HG02840 (cell line): ENCODE data around the gene WDR72.
"Not testable (repeated sequence)": the region's sequence is repeated elsewhere in the genome, so short reads cannot be mapped to it uniquely, and the experiment has no call there.

Experiments used
- ATAC-seq: cut with Tn5 transposase; IDR thresholded peaks from one replicate; pipeline ENCODE4 v1.9.1; 2021; ENCODE audit warnings: mild to moderate bottlenecking, moderate library complexity, moderate number of reproducible peaks; ENCODE audit not compliant: unreplicated experiment, low FRiP score

WDR72 gene

DNA sequence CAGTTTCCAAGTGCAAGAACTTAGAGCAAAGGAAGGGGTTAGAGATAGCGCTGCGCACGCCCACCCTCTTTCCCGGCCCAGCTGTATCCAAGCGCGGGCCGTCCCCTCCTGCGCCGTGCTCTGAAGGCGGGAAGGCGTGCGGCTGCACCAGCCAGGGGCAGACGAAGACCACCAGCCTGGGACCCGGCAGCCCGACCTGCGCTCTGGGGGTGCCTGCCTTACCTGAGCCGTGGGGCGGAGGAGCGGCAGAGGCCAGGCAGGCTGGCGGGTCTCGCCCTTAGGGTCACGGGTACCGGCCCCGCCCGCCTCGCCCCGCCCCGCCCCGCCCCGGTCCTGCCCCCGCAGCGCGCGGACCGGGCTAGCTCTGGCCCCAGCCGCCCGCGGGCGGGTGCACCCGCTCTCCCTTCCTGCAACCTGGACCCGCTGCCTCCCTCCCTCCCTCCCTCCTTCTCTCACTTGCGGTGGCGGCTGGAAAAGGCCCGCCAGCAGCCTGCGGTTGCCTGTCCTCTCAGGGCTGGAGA, at the start of gene WDR72:
WDR72 (minus strand) TSS at position 253 of the 521 bp plus-strand sequence. CDS start 26,514 bp downstream, outside the sequence.
- no peak for ATAC-seq

DNA sequence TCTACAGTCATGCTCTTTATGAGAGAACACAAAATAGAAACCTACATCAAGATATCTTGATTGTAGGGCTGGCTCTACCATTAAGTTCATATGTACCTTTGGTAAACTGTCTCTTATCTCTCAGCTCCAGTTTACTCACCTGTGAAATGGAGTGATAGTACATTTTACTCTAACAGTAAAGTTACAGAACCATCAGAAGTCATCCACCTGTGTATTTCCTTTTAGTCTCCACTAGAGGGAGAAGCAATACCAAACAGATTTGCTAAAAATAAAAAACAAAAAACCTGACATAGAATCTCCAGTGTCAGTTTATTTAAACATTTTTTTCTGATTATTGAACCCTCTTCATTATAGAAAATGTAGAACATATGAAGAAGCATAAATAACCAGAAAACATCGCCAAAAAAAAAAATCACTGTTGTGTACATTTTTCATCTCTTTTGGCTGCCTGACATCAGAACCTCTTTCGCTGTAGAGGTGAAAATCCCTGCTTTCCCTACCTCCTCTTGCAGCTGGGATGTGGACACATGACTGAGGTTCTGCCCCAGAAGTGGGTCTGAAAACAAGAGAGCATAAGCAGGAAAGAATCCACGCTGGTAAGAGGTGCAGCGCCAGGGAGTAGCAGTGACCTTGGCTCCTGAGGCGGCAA, 48.7 kb upstream of the WDR72 start:
- ATAC-seq: no peak

DNA sequence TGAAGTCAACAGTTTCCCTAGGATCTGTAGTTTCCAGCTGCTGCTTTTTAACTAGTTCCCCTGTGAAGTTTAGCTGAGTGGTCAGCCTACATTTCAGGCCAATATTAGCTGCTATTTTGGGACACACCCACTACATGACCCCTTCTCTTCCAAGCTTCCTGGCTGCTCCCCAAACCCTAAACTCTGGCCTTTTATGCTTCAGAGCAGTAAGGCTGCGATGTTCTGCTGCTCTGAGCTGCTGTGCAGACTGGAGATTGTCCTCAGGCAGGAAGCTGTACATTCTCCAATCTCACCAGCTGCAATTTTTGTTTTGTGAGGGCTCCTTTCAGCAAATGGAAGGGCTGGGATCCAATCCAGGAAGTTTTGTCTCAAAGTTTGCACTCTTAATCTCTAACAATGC, 48.0 kb upstream of the WDR72 start:
- no peak for ATAC-seq

DNA sequence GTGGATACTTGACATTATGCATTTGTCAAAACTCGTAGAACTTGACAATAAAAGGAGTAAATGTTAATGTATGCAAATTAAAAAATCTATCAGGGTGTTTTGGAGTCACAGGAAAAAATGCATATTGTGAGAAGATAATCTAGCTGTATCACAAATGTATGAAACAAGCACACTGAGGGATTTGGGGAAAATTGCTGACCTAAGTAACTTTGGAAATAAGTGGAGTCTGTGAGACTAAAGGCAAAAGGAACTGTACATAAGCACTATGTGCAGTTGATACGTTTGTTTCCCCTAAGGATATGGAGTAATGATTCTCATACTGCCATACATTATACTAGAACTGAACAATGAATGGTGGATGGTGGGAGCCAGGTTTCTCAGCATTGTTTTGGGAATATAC, 43.2 kb upstream of the WDR72 start:
- no peak for ATAC-seq

GRCh38 chr15:53791581-53791980, 32.1 kb upstream of the WDR72 start:
- no peak for ATAC-seq

- no peak for ATAC-seq
Observed at GRCh38 chr15:53789654-53790375, 30.4 kb upstream of the WDR72 start.

DNA sequence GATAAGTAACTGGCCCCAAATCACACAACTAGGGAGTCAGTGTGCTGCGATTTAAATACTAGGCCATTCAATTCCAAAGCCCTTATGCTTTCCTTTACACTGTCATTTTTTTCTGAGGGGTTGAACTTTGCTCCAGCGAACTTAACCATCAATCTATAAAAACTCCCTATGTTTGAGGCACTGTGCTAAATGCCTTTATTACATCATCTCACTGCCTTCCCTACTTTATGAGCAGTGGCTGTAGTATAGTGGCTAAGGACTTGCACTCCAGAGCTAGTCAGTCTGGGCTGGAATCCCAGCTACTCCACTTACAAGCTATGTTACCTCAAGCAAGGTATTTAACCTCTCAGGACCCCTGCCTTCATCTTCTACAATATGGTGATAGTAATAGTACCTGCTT, 26.9 kb upstream of the WDR72 start:
- ATAC-seq: no peak

- ATAC-seq: not testable (repeated sequence)
Observed at GRCh38 chr15:53785241-53785640, 25.8 kb upstream of the WDR72 start.

DNA sequence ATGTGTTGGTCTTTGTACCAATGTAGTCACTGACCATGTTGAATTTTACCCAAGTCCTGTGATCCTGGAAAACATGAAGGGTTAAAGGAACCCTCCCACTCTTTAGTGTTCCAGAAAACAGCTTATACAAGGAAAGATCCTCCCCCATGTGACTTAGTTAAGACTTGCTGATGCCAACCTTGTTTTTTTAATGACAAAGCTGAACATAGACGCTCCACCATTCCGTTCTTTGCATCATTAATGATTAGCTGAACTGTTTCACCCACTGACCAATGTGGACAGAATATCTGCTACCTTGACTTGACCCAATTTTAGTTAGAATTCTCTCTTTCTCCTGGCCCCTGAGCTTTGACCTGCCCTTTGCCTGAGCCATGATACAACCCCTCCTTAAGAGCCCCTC, 3.5 kb upstream of the WDR72 start:
- no peak for ATAC-seq

GRCh38 chr15:53758412-53758811, 1.1 kb downstream of the WDR72 start:
- ATAC-seq: no peak

DNA sequence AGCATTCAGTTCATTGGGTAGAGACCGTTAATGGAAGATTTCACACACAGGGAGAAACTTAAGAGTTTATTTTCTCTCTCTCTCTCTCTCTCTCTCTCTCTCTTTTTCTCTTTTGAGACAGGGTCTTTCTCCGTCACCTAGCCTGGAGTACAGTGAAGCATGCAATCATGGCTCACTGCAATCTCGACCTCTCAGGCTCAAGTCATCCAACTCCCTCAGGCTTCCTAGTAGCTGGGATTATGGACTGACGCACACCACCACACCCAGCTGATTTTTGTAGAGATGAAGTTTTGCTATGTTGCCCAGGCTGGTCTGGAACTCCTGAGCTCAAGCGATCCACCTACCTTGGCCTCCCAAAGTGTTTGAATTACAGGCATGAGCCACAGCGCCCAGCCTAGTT, 1.6 kb downstream of the WDR72 start:
- no peak for ATAC-seq

DNA sequence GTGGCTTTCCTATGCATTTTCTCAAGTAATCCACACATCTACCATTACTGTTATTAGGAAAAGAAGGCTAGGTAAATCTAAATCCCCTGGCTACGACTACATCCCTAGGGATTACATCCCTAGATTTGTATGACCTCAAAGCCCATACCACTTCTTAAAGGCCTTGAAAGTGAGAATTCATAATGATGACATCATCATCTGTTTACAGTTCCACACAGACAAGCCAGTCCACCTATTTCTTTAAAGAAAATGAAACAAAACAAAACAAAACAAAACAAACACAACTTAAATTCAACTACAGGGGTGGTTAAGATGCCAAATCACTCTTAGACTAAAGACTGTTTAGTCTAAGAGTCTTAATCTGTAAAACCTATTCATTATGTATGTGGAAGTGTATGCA, 5.7 kb downstream of the WDR72 start:
- ATAC-seq: no peak

DNA sequence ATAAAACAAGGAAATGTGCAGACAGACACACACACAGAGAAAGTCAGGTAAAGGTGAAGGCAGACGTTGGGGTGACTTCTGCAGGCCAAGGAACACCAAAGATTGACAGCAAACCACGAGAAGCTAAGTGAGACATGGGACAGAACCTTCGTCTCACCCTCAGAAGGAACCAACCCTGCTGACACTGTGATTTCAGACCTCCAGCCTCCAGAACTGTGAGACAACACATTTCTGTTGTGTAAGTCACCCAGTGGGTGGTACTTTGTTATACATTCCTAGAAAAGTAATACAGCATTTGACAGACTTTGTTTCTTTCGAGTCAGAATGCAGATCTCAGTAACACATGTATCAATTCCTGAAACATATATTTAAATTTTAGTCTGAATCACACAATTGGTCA, 7.1 kb downstream of the WDR72 start:
- no peak for ATAC-seq

- no peak for ATAC-seq
Observed at GRCh38 chr15:53747501-53748068, 11.9 kb downstream of the WDR72 start.

DNA sequence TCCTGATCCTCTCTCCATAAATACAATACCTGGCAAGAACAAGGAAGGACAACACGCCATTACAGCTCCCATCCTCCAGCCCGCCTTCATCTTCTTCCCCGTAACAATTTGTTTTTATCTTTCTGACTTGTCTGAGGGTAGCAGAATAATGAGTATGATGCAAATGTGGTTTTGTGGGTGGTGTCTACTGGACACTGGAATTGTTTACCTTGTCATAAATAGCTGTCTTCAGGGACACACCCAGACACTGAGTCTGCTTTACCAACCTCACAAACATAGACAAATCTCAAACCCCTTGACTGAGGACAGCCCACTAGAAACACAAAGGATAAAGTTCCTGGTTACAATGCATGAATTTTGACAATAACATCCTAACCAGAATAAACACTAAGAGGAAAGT, 13.4 kb downstream of the WDR72 start:
- no peak for ATAC-seq

DNA sequence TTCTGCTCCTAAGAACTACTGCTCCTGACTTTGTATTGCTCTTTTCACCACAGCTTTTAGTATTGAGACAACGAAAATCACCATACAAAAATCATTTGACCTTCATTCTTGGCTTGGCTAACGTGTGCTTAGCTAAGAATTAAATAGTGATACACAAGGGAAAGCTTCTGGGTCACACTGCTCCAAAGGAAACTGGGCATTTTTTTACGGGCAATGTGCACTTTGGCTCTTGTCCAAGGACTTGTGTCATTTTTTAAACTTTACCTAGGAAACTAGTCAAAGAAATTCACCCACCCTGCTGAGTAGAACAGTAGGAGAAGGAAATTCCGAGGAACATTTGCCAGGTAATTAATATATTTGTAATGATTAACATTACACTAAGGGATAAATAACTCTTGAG, 19.8 kb downstream of the WDR72 start:
- ATAC-seq: no peak

DNA sequence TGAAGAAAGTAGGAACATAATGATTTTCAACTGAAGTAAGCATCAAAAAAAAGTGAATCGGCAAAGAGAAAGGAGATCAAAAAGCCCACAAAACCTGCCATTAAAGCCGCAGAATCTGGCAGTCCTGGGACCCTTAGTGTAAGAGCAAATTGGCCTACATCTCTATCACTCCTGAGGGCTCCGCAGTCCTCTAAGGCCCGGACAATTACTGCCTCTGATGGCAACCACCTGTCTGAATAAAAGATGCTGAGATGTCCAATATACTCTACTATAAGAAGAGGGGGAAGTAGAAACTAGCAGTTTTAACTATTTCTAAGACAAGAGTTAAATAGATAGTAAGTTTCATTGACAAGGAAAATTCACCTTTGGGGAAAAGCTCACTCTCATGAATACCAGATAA, 20.3 kb downstream of the WDR72 start:
- ATAC-seq: no peak

DNA sequence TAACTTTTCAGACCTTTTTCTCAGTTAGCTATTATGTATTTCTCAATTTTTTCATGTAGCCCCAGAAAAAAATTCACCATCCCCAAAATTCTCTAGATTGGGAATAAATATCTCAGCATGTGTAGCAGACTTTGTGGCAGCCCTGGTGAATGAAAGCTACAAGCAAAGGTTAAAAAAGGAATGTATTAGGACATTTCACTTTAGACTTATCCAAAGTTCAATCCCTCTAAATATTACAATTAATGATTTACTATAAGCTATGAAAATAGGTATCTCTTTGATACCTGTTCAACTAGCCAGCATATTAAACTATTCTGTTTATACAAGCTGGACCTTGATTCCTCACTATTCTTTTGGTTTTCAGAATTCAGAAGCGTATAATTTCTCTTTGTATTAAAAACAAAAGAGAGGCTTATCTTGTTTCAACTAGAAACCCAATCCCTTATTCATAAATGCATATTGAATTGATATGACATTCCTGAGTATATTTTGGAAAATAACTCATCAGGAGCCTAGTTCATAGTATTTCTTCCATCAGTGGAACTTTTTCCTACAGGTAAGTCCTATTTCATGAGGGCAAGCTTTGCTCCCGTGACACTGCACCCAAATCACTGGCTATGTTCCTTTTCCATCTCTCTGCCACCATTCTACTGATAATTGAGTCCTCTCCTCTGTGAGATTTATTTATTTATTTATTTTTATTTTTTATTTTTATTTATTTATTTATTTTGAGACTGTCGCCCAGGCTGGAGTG, 38.0 kb downstream of the WDR72 start:
- ATAC-seq: no peak

DNA sequence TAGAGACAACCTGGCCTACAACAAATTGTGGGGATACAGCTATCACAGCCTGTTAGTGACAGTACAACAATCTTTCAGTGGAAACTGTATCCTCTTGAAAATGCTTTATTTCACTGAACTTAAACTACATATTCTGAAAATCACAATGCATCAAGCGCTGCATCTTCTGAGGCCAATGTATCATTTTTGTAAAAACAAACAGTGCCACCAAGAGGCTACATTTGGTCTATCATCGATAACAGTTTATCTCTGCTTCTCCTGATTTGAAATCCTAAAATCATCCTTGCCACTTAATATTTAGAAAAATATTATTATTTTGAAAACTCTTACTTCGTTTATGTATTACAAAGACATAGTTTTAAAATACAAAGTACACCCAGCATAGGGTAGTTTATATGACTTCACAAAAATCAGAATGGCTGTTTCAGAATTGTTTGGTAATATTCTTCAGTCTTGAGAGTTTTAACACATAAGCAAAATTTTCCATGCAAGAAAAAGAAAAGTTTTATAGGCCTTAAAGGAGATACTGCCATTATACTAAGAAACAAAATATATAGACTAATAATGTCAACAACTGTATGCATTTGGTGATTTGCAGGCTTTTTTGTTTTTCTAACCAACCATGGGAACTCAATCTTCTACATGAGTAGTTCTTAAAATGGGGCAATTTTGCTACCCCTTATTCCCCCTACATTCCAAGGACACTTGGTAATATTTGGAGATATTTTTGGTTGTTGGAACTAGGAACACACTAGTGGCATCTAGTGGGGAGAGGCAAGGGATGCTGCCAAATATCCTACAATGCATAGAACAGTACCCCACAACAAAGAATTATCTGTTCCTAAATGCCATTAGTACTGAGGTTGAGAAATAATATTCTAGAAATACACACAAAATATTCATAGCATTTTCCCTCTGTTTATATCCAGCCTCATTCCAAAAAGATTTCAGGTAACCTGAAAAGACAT, 42.3 kb downstream of the WDR72 start:
- ATAC-seq: no peak

DNA sequence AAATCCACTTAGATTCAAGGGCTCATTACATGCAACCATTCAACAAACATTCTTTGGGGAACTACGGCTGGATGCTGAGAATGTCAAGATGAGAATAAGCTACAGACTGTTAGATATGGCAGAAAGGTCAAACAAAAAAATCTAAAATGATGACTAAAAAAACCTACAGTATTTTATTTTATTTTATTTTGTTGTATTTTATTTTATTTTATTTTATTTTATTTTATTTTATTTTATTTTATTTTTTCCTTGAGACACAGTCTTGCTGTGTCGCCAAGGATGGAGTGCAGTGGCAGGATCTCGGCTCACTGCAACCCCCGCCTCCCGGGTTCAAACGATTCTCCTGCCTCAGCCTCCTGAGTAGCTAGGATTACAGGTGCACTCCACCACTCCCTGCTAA, 46.2 kb downstream of the WDR72 start:
- ATAC-seq: no peak
